GM21390 (cell line): Measurements from ENCODE around the gene MYO16.
A peak's percentile ranks its signal among the peaks of the same experiment; 100 is the strongest.
"Not testable (repeated sequence)": the region's sequence is repeated elsewhere in the genome, so short reads cannot be mapped to it uniquely, and the experiment has no call there.

Source experiments
- ATAC-seq: cut with Tn5 transposase; IDR thresholded peaks from one replicate; pipeline ENCODE4 v1.9.1; 2021; ENCODE audit not compliant: unreplicated experiment

MYO16 gene

DNA sequence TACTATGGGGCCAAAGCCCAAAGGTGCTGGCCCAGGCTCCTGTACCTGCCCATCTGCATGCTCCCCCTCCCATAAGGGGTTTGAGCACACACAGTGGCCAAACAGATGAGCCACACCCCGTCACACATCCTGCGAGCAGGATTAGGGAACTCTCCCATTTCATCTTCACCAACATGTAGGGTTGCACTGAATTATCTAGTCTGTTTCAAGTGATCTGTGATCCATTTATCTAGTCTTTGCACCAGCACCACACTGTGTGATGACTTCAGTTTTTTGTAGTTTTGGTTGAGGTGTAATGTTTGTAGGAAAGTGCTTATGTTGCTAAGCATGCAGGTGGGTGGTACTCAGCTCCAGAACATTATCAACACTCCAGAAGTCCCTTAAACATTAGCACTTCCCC, 249.3 kb downstream of the MYO16 start:
- no peak for ATAC-seq

DNA sequence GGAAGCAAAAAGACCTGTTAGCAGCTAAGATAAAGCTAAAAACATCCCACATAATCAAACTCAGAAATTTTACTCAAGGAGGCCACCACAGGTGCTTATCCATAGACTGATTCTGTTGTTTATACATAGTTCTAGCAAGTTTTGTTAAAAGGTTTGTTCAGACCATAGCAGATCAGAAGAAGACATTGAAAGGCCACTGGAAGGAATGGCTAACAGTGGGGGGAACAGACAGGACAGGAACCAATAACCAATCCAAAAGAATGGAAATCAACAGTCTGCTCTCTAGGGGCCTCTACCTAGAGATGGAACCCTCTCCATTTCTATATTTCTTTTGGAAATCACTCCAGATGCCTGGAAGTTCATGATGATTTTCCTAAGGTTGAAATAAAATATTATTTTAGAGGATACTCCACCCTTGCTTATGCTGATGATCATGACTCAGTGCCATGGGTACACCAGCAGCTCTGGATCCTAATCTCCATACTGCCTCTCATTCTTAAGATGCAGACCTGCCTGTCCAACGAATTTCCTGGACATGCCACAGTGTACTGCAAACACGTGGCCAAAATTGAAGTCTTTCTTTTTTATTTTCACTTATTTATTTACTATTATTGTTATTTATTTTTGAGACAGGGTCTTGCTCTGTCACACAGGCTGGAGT, 260.0 kb downstream of the MYO16 start:
- no peak for ATAC-seq

DNA sequence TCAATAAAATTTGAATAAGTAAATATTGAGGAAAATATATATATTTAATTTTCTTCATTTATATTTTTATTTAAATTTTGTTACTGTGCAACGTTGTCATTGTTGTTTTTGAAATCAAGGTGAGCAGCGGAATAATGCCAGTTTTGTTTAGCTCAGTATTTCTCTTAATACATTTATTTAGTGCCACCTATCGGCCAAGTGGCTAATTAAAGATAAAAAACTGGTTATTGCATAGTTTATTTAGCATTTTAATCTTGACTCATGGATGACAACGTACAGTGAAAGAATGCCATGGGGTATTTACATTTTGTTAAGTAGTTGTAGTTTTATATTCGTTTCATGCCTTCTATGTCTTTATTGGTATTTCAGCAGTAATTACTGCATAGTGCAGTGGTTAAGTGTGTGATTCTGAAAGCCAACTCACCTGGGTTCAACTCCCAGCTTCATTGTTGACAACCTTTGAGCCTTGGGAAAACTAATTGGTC, 265.9 kb downstream of the MYO16 start:
- peak; percentile 45 for ATAC-seq

DNA sequence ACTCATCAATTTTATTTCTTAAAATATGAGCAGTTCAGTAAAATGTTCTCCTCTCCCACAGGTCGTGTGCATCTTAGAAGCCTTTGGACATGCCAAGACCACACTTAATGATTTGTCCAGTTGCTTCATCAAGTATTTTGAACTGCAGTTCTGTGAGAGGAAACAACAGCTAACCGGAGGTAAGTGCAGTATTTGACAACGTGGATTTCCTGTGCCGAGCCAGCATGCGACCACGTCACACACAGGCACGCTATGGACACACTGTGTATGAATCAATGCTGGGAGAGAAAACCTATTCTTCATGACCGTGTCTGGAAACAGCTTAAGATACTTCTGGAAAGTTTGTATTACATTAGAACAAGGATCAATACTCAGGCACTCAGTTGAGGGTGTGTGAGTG, 268.5 kb downstream of the MYO16 start:
- ATAC-seq, result no peak

DNA sequence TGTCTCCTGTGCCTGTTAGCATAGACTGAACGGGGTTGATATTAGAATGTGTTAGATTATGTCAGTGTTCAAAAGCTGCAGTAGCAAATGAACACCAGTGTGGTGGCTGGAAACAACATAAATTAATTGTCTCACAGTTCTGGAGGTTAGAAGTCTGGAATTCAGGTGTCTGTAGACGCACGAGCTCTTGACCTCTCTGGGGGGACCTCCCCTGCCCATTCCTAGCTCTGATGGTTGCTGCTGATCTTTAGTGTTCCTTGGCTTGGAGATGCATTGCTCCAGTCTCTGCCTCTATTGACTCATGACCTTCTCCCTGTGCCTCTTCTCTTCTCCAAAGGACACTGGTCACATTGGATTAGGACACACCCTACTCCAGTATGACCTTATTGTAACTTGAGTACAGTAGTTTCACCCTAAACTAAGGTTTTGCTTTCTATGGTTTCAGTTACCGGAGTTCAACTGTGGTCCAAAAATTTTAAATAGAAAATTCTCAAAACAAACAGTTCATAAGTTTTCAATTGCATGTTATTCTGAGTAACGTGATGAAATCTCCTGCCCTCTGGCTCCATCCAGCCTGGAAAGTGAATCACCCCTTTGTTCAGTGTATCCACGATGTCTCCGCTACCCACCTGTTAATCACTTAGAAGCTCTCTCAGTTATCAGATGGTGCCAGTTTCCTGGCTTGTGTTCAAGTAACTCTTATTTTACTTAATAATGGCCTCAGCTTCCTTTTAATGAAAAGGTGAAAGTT, 273.2 kb downstream of the MYO16 start:
- no peak for ATAC-seq

DNA sequence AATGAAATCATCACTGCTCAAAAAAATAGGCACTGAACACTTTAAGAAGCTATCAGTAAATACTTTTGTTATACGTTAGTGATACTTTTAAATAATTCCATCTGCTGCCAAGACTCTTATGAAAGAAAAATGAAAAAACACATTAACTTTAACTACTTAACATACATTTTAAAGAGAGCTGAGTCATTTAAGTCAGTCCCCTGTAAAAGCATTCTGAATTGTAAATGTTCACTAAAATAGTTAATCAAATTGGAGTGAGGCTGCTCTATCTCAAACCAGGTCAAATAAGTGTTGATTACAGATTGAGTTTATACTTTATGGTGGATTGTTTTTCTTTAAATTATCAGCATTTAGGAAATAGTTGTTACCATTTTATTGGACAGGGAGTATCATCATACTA, 274.2 kb downstream of the MYO16 start:
- ATAC-seq, result no peak

DNA sequence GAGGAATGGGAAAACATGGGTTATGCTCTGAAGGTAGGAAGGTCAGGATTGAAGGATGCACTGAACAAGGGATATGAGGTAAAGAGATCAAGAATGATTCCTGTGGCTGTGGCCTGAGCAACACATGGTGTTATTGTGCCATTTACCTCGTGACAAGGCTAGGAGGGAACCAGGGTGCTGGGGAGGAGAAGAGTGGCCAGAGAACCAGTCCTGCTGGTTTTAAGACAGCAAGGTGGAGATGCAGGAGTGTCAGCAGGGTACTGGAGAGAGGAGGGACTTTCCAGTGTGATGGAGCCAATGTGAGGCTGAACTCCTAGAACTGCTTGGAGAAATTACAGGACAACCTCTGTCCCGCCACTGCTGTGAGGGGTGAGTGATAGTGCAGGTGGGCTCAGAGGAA, 282.4 kb downstream of the MYO16 start:
- ATAC-seq, result no peak

DNA sequence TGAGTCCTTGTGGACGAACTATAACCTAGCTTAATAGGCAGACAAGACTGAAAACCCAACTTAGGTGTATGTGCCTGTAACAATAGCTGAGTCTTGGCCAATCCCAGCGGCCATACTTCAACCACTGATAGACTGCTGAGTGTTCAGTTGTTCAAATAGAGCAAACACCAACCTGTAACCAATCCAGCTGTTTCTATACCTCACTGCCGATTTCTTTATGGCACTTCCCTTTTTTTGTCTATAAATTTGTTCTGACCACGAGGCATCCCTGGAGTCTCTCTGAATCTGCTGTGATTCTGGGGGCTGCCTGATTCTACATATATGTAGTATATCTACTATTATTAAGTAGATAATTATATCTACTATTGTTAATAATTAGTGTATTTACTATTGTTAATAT, 284.3 kb downstream of the MYO16 start:
- ATAC-seq, result not testable (repeated sequence)

DNA sequence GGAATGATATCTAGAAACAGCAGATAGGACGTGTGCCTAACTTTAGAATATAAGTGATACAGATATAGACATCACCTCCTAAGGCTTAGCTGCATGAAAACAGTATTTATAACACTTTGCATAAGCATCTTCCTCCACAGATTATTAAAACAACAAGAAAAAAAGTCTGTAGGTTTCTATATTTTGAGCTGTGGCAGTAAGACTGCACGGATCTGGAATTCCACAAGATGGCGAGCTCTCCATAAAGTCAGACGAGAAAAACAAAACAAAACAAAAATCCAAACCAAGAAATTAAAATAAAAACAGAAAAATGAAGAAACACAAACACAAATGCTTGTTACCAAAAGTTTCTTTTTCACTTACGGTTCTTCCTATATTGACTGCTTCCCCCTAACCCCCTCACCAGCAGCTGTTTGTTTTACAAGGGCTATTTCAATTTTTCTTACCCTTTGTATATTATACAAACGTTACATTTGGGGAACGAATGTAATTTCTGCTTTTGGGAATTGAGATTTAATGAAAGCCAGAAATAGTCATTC, 285.8 kb downstream of the MYO16 start:
- ATAC-seq, result peak; percentile 38

DNA sequence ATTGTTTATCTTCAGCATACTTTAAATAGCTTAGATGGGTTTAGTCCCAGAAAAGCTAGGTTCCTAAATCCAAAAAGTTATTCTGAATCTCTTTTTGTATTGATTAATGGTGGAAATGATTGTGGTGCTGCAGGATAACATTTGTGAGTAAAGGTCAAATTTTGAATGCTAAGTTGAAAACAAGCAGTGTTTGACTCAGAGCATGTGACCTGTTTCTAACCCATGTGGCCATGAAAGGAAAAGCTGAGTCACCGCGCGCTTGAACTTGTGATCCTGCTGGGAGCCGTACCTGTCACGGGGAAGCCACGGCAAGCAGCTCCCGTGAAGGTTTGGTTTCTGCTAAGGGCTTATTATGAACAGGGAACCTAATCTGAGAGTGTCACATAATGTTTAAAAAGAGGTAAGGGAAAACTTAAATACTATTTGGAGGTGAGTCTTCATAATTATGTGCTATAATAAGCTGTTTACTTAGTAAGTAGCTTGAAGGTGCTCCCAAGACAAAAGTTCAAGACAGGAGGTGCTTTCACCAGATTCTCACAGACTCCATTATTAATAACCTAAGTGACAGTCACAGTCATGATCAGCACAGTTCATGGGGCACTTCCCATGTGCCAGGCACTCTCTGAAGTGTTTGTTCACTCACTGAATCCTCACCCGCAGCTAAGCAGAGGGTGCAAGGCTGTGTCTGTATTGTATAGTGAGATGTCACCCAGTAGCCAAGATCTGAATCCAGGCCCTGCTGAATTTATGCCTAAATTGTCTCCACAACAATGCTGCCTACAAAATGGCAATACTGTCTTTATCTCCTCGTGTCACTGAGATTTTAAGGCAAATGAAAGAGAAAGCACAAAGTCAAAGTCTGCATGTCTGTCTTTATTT, 286.5 kb downstream of the MYO16 start:
- ATAC-seq, result peak; percentile 89

DNA sequence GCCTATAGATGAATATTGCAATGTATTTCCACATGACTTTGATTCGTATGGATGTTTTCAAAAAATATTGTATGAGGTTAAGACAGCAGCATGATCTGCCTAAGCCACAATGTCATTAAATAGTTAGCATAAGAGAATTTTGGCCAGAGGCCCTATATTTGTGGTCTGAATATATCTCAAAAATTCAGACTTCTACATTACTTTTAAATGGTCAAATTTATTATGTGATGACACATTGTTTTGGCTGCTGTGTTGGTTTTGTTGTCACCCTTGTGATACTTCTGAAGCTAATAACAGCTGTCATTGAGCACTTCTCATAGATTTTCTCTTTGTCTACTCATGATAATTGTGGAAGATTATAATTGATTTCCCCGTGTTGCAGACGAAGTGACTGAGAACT, 288.2 kb downstream of the MYO16 start:
- no peak for ATAC-seq

DNA sequence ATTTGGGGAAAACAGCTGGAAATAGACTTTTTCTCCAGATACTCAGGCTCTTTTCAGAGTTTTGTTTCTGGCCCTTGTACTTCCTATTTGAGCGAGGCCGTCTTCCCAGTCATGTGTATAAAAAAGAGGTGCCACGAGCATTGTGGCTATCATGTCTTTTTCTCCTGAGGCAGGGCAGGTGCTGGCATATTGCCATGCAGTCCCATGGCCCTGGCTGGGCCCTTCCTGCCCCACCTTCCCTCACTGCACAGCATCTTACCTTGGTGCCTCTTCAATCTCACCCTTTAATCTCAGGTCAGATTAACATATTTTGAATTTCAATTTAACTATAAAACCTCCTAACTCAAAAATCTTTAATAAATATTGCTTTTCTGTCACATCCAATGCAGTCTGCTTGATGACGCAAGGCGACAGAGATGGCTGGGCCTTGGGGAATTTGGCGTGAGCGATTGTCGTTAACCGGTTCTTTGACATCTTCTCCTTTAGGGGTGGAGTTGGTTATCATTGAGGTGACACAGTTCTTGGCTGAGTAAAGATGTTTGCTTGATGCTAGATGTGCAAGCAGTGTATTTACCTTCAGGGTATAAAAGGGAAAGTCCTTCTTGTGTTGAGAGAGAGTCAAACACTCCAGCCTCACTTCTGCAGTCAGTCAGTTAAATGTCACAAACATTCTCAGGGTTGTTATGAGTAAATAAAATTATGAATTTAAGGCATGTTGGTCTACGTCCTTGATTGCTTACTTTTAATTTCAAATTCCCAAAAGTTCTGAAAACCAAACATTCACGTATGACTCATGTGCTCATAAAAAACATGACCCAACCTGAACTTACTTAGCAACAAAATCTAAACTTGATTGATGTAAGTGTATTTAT, 289.9 kb downstream of the MYO16 start:
- ATAC-seq, result no peak

DNA sequence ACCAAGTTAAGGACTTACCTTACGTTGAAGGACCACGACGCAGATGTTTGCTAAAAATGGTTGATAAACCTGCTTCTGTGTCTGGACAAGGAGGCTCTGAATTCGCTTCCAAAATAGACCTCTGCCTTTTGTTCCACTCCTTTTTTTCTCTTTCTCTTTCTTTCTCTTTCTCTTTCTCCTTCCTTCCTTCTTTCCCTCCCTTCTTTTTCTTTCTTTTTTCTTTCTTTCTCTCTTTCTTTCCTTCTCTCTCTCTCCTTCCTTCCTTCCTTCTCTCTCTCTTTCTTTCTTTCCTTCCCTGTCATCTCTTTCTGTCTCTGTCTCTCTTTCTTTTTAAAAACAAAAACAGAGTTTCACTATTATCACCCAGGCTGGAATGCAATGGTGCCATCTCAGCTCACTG, 290.7 kb downstream of the MYO16 start:
- ATAC-seq, result no peak

DNA sequence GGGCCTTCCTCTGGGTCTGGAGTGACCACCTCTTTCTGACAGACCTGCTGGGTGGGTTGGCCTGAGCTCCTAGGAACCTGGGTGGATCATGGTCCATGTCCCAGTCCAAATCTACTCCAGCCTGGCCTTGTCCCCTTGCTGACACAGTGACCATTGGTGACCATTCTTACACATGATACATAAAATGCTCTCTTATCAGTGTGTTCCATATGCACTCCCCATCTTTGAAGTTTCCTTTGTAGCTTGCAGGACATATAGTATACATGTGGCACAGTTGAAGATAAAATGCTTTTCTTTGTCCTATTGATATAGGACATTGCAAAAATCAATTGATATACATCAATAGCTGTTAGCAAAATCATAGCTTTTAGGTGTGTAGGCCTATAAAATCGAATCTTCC, 291.8 kb downstream of the MYO16 start:
- no peak for ATAC-seq

DNA sequence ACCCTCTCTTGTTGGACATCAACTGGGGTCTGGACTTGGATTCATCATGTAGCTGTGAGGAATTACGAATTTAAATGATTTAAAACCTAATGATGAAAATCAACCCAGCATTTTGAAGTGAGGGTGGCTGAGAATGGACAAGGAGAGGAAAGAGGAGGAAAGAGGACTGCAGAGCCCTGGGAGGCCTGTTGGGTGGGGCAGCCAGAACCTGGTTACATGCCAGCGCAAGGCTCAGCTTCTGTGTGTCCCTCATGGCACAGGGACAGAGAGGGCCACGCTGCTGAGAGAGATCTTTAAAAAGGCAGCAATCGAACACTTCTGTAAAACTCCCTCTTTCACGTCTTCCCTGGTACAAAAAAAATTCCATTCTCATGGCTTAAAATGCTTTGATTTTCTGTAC, 292.7 kb downstream of the MYO16 start:
- no peak for ATAC-seq

DNA sequence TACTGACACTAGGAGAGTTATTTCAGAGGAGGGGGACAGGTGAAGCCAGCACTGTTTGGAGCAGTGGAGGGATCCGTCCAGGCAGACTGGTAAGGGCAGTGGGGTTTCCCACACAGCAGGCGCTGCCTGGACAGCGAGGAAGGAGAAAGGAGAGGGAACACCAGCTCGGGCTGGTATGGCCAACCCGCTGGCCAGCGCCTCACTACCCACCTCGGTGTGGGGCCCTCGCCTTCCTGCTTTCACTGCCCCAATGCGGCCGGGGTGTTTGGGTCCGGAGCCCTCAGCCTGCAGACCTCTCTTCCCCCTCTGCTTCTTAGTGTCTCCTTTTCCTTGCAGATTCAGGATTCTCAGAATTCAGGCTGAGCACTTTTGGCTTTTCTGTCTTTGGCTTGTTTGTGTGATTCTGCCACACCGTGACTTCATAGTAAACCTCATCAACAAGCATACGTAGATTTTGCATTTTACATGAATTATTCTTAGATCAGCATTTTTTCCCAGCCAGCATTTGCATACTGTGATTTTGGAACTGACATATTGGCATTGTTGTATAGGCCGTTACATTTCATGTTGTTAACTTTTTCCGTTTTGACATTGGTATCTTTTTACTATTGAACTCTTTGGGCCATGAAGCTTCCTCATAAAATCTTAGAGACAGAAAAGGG, 294.1 kb downstream of the MYO16 start:
- no peak for ATAC-seq

DNA sequence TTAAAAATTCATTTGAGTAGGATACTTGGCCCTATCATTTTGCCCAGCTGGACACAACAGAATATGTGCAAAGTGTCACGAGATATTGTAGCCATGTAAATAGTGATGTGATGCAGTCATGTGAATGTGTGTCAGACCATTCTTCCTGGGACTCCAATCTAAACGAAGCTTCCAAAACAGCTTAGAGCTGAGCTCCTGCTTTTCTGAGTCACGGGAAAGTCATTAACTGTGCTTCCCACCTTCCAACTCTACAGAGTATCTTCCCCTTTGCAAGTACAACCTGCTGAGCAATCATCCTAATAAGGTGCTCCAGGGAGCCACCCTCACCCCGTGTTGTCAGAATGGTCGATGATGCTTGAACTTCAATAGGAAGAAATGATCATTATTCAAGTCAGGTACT, 294.7 kb downstream of the MYO16 start:
- ATAC-seq, result no peak

DNA sequence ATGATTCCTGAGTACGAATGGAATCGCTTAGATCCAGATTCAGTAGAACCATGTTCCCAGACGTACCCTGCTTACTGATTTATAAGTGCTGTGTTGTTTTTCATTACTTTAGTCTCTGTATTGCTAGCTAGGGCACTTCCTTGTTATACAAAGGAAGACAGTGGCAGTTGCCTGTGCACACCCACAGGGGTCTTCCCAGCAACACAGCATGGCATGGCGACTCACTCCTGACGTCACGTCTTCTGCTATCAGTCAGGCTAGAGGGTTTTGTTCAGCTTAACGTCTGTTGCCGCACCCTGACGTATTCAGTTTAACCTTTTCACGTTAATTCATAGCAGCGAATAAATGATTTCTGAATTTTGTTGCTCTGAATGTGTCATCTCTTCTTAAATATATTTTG, 295.1 kb downstream of the MYO16 start:
- ATAC-seq, result no peak

DNA sequence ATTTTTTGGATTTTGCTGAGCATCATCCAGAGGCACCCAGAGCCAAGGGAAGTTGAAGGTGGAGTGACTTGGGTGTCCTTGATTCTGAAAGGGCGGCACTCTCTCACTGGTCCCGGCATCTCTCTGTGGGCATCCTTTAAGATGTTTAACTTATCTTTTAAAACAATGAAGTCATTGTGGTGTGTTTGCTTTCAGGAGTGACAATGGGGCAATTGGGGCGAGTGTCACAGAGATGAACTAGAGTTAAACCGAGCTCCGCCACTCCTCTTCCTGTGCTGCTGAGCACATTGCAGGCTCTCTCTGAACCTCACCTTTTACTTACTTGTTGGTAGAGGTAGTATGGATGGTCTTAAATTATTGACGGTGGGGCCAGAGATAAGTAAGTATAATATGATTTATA, 295.7 kb downstream of the MYO16 start:
- ATAC-seq, result no peak

DNA sequence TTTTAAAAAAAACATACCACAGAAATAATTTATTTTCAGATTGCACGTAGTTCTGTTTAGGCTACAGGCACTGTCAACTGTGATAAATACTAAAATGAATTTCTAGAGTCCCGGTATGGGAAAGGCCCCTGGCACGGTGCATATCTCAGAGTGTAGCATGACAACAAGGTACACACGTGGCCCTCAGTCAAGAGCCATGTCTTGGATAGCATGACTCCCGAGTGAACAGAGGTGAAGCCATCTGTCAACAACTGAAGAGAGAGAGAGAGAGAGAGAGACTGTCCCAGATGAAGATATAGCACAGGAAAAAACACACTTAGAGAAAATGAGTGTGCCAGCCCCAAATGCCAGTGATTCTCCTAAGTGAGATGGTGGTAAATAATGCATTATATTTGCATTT, 297.5 kb downstream of the MYO16 start:
- ATAC-seq, result no peak
